K562 treated with DMSO at 1 percent for 4 hours (cell line): ENCODE results near the gene CALN1. TPM values are rescaled to one million over a fixed set of nuclear protein-coding genes. Genes with fewer than 3 reads are reported as not detected.

Experiments
- total RNA-seq: library from RNA; unstranded; fragments of 300-600 nt; gene quantifications from 2 replicates; pipeline ENCODE4 v1.2.3, GENCODE V29; 2022; ENCODE audit not compliant: insufficient read depth

Gene CALN1
- total RNA-seq: 1.1 and 2.8 TPM in 2 replicates

DNA sequence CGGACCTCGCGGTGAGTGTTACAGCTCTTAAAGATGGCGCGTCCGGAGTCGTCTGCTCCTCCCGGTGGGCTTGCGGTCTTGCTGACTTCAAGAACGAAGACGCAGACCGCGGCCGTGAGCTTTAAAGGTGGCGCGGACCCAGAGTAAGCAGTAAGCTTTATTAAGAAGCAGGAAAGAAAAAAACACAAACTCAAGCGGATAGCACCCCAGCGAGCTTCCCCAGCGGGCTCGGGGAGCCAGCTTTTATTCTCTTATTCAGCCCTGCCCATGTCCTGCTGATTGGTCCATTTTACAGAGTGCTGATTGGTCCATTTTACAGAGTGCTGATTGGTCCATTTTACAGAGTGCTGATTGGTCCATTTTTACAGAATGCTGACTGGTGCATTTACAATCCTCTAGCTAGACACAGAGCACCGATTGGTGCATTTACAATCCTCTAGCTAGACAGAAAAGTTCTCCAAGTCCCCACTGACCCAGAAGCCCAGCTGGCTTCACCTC, at the start of gene CALN1:
TSS of gene CALN1 (minus strand) at position 218 of the 498 bp plus-strand sequence.

